Measurements from ENCODE around the gene SFTA2. TPM values are rescaled to one million over a fixed set of nuclear protein-coding genes. Genes with fewer than 3 reads are reported as not detected.

The SFTA2 gene
- total RNA-seq, result 1 to 10 TPM in 1 of 4 donors, not detected in 3; 3.5 TPM

DNA sequence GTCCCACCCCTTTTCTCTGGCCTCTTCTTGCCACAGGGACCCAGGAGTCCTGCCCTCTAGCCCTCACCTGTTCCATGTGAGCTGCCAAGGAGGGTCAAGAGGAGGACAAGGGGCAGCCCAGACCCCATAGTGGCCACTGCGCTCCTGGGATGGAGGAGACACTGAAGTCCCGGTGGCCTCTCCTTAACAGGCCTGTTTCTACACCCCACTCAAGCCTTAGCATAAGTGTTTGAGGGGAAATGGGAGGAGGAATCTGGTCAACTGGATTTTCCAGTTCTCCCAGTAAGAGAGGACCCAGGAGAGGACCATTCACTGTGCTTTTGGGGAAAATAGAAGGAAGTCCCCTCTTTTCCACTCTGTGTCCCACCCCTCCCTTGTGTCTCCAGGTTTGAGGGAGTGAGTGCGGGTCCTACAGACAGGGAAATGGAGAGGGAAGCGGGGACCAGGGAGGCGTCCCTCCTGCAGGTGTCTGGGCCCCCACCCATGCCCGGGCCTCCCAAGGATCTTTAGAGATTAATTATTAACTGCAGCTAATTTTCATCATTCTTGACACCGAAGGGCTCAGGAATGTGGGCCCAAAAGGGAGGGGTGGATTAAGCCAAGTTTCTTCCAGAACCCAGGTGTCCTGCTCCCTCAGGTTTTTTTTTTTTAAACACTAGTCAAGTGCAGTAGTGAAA, at the start of gene SFTA2:
SFTA2 (minus strand) TSS at position 202 of the 677 bp plus-strand sequence; CDS start at position 128, 74 bp downstream.
- H3K27ac ChIP-seq, result no peak within 1 kb of the TSS
- H3K9me3 ChIP-seq, result no peaks in the 10 kb centered on the region
- WGBS, 2 donors, result 74 to 86% methylated on average over 5 to 7 of the region's 7 CpGs
- DNase-seq, result no peak
- intact Hi-C loops (cut with DNase I), result no loop called here
- no peaks in the 10 kb centered on the region for H3K27me3 ChIP-seq
- no peak within 1 kb of the TSS for H3K4me3 ChIP-seq (replicated peaks in 1 of 3)
- peaks cover 0 to 9% of the 10 kb centered on the region in 2 donors for H3K4me1 ChIP-seq
- H3K36me3 ChIP-seq, result no peaks in the 10 kb centered on the region
- TF ChIP-seq POLR2A (IDR thresholded peaks at IDR 0.05), result no peak

DNA sequence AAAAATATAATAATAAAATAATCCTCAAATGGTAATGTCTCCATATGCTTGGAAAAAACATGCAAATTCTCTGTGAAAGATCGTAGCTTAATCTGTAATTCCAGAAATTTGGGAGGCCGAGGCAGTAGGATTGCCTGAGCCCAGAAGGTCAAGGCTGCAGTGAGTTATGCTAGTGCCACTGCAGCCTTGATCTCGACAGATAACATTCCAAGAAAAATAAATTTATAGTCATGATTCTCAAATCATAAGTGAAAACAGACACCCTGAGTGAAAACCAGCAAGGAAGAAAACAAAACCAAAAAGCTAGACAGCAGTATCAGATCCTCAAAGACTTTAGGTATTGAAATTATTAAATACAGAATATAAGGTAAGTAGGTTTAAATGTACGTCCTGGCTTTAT, 47.7 kb upstream of the SFTA2 start:
- peaks cover 0 to 6% of the 10 kb centered on the region in 2 donors for H3K4me1 ChIP-seq
- H3K9me3 ChIP-seq, result no peaks in the 10 kb centered on the region
- WGBS, 2 donors, result 77 to 78% methylated on average over 4 of the region's 4 CpGs
- H3K36me3 ChIP-seq, result no peaks in the 10 kb centered on the region
- intact Hi-C loops (cut with DNase I), result no loop called here
- DNase-seq, result no peak
- H3K27me3 ChIP-seq, result no peaks in the 10 kb centered on the region
- H3K27ac ChIP-seq, result no peak overlapping the region
- no peak for TF ChIP-seq POLR2A (IDR thresholded peaks at IDR 0.05)
- TF ChIP-seq, protein P1, sequence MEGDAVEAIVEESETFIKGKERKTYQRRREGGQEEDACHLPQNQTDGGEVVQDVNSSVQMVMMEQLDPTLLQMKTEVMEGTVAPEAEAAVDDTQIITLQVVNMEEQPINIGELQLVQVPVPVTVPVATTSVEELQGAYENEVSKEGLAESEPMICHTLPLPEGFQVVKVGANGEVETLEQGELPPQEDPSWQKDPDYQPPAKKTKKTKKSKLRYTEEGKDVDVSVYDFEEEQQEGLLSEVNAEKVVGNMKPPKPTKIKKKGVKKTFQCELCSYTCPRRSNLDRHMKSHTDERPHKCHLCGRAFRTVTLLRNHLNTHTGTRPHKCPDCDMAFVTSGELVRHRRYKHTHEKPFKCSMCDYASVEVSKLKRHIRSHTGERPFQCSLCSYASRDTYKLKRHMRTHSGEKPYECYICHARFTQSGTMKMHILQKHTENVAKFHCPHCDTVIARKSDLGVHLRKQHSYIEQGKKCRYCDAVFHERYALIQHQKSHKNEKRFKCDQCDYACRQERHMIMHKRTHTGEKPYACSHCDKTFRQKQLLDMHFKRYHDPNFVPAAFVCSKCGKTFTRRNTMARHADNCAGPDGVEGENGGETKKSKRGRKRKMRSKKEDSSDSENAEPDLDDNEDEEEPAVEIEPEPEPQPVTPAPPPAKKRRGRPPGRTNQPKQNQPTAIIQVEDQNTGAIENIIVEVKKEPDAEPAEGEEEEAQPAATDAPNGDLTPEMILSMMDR (IDR thresholded peaks at IDR 0.05), result no peak
- no peak overlapping the region for H3K4me3 ChIP-seq (replicated peaks in 1 of 3)

DNA sequence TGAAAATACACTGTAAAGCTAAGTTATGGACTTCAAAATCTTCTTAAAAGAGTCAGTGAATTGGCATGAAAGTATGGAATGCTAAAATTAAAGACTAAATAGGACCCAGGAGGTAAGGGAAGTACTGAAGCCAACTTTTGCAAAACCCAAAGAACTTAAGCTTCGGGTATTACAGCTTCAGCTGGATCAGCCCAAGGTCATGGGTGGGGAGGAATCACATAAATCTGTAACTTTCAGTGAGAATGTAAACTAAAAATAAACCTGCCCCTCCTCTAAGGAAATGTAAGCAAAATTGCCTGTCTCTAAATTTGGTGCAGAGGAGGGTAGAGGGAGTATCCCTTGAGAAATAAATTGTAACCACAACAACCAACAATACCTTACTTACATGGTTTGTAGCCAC, 47.2 kb upstream of the SFTA2 start:
- TF ChIP-seq, protein P1 (IDR thresholded peaks at IDR 0.05), result no peak
- intact Hi-C loops (cut with DNase I), result no loop called here
- peaks cover 0 to 6% of the 10 kb centered on the region in 2 donors for H3K4me1 ChIP-seq
- no peak overlapping the region for H3K4me3 ChIP-seq (replicated peaks in 1 of 3)
- no peaks in the 10 kb centered on the region for H3K9me3 ChIP-seq
- WGBS, 2 donors, result 60 to 74% methylated on average over 1 of the region's 1 CpG
- H3K27me3 ChIP-seq, result no peaks in the 10 kb centered on the region
- H3K36me3 ChIP-seq, result no peaks in the 10 kb centered on the region
- no peak overlapping the region for H3K27ac ChIP-seq
- no peak for DNase-seq

DNA sequence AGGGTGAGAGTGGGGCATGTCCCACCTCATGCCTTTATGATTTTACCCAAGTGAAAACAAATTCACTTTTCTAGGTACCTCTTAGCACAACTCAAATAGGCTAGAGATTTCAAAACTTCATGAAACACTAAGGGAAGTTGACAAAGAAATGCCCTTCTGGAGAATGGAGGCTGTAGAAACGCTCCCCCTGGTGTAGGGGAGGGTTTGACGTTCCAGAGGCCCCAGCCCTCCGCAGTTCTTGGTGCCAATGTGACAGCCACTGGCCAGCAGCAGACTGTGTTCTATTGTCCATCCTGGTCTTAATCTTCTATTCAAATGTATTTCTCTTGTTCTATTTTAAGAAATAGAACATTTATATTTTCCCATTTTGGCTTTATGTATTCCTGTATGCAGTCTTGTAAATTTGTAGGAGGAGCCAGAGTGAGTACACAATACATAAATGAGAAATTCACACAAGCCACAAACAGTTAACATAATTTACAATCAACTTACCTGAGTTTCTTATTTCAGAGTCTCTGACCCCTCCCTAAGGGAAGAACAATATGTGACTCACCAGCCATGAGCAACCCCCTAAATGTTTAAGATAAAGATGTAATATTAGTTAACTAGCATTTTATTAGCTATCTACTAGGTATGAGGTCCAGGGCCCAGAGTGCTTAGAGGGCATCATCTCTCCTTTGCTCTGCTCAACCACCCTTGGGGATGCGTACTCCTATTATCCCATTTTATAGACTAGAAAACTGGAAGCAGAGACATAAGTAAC, 42.7 kb upstream of the SFTA2 start:
- 76 to 79% methylated on average over 4 of the region's 4 CpGs for WGBS, 2 donors
- H3K4me1 ChIP-seq, result no peaks in the 10 kb centered on the region
- TF ChIP-seq POLR2A (IDR thresholded peaks at IDR 0.05), result no peak
- TF ChIP-seq, protein P1 (IDR thresholded peaks at IDR 0.05), result no peak
- H3K27ac ChIP-seq, result no peak overlapping the region
- no peaks in the 10 kb centered on the region for H3K27me3 ChIP-seq
- intact Hi-C loops (cut with DNase I), result no loop called here
- H3K9me3 ChIP-seq, result no peaks in the 10 kb centered on the region
- DNase-seq, result no peak
- H3K4me3 ChIP-seq (replicated peaks in 1 of 3), result no peak overlapping the region
- H3K36me3 ChIP-seq, result no peaks in the 10 kb centered on the region

DNA sequence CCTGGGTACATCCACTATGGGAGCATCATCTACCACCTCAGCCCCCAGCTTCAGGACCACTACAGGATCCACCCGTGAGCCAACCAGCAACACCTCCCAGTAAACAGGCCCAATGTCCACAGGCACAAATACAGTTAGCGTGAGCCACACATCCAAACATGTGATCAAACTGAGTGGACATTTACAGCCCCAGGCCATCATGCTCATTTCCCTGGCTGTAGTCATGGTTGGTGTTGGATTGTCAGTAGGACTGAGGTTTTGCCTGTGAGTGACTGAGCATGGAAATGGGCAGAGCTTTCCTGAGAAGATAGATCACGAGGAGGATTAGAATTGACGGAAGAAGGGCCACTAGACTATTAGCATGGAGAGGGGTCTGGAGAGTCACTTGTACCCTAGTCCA, 40.8 kb upstream of the SFTA2 start:
- no peaks in the 10 kb centered on the region for H3K4me1 ChIP-seq
- H3K36me3 ChIP-seq, result no peaks in the 10 kb centered on the region
- intact Hi-C loops (cut with DNase I), result no loop called here
- TF ChIP-seq POLR2A (IDR thresholded peaks at IDR 0.05), result no peak
- TF ChIP-seq, protein P1 (IDR thresholded peaks at IDR 0.05), result no peak
- 95 to 96% methylated on average over 4 of the region's 4 CpGs for WGBS, 2 donors
- no peak overlapping the region for H3K27ac ChIP-seq
- no peak overlapping the region for H3K4me3 ChIP-seq (replicated peaks in 1 of 3)
- DNase-seq, result no peak
- H3K9me3 ChIP-seq, result no peaks in the 10 kb centered on the region
- H3K27me3 ChIP-seq, result no peaks in the 10 kb centered on the region
